ENCODE measurements around the gene HECW1.

HECW1 gene

DNA sequence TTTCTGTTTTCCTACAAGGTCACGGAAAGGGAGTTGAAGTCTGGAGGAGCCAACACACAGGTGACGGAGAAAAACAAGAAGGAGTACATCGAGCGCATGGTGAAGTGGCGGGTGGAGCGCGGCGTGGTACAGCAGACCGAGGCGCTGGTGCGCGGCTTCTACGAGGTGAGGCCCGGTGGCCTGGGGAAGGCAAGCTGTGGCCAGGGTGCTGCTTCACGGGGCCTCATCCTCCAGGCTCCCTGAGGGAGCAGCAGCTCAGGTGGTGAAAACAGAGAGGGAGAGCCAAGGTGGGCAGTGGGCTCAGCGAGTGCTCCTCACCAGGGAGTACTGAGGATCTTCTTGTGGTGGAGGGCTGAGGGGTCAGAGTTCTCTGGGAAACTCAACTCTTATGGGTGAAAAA is 438.0 kb downstream of the HECW1 start:
- Histone ChIP-seq H3K27ac (ENCODE audit: extremely low read depth, low read depth, low read length) (no peak overlapping the region), H3K4me3 (ENCODE audit: low read depth, low read length) (no peak overlapping the region), H3K9me3 (ENCODE audit: control insufficient read depth, insufficient read depth, low read depth, low read length) (no peaks in the 10 kb centered on the region), H3K4me1 (ENCODE audit: control insufficient read depth, insufficient read depth, low read length) (no peaks in the 10 kb centered on the region), H3K36me3 (ENCODE audit: control insufficient read depth in 2 of 2, insufficient read depth in 1 of 2, low read length in 2 of 2) (no peaks in the 10 kb centered on the region)
- POLR2A ChIA-PET, result no interaction called here
- TF ChIP-seq ZNF133 (tag by site-specific recombination; IDR thresholded peaks at IDR 0.05) (no peak), ZNF211 (tag by site-specific recombination; IDR thresholded peaks at IDR 0.05; ENCODE audit: low read depth) (no peak), GLIS1 (tag by site-specific recombination; IDR thresholded peaks at IDR 0.05) (no peak)
- CTCF ChIA-PET, result interaction anchor here (1.4 kb wide), 1 partner anchor 32 kb away, joined by 4 read pairs; the partner anchor contains the start of gene STK17A

DNA sequence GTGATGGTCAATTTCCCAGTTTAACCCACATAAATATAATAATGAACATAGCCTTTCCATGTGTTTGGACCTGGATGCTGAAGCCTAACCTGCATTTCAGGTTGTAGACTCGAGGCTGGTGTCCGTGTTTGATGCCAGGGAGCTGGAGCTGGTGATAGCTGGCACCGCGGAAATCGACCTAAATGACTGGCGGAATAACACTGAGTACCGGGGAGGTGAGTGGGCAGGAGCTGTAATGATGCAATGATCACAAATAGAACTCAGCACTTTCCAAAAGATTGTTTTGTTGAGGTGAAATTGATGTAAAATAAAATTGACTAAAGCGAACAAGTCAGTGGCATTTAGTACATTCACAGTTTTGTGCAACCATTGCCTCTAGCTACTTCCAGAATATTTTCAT is 439.7 kb downstream of the HECW1 start:
- CTCF ChIA-PET, result interaction anchor here (2.3 kb wide), 1 partner anchor 30 kb away, joined by 11 read pairs; the partner anchor contains the start of gene STK17A
- Histone ChIP-seq H3K27ac (ENCODE audit: extremely low read depth, low read depth, low read length) (no peak overlapping the region), H3K4me3 (ENCODE audit: low read depth, low read length) (no peak overlapping the region), H3K4me1 (ENCODE audit: control insufficient read depth, insufficient read depth, low read length) (no peaks in the 10 kb centered on the region), H3K36me3 (ENCODE audit: control insufficient read depth in 2 of 2, insufficient read depth in 1 of 2, low read length in 2 of 2) (no peaks in the 10 kb centered on the region), H3K9me3 (ENCODE audit: control insufficient read depth, insufficient read depth, low read depth, low read length) (no peaks in the 10 kb centered on the region)
- TF ChIP-seq, protein P1, sequence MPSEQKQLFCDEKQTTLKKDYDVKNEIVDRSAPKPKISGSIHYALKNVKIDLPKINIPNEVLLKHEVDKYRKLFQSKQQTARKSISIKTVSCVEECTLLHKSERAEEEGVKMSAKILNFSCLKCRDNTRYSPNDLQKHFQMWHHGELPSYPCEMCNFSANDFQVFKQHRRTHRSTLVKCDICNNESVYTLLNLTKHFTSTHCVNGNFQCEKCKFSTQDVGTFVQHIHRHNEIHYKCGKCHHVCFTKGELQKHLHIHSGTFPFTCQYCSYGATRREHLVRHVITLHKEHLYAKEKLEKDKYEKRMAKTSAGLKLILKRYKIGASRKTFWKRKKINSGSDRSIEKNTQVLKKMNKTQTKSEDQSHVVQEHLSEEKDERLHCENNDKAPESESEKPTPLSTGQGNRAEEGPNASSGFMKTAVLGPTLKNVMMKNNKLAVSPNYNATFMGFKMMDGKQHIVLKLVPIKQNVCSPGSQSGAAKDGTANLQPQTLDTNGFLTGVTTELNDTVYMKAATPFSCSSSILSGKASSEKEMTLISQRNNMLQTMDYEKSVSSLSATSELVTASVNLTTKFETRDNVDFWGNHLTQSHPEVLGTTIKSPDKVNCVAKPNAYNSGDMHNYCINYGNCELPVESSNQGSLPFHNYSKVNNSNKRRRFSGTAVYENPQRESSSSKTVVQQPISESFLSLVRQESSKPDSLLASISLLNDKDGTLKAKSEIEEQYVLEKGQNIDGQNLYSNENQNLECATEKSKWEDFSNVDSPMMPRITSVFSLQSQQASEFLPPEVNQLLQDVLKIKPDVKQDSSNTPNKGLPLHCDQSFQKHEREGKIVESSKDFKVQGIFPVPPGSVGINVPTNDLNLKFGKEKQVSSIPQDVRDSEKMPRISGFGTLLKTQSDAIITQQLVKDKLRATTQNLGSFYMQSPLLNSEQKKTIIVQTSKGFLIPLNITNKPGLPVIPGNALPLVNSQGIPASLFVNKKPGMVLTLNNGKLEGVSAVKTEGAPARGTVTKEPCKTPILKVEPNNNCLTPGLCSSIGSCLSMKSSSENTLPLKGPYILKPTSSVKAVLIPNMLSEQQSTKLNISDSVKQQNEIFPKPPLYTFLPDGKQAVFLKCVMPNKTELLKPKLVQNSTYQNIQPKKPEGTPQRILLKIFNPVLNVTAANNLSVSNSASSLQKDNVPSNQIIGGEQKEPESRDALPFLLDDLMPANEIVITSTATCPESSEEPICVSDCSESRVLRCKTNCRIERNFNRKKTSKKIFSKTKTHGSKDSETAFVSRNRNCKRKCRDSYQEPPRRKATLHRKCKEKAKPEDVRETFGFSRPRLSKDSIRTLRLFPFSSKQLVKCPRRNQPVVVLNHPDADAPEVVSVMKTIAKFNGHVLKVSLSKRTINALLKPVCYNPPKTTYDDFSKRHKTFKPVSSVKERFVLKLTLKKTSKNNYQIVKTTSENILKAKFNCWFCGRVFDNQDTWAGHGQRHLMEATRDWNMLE (tag by site-specific recombination; conservative IDR thresholded peaks at IDR 0.05; ENCODE audit: low read depth), result no peak
- TF ChIP-seq ZNF157 (tag by site-specific recombination; IDR thresholded peaks at IDR 0.05) (no peak), SP3 (tag by site-specific recombination; IDR thresholded peaks at IDR 0.05) (no peak), ZNF585B (tag by site-specific recombination; IDR thresholded peaks at IDR 0.05) (no peak), ZBTB20 (tag by site-specific recombination; IDR thresholded peaks at IDR 0.05) (no peak), ZNF223 (tag by site-specific recombination; IDR thresholded peaks at IDR 0.05) (no peak), SCRT1 (tag by site-specific recombination; IDR thresholded peaks at IDR 0.05; ENCODE audit: borderline replicate concordance) (no peak), BCL11A (tag by site-specific recombination; IDR thresholded peaks at IDR 0.05; ENCODE audit: low read depth) (no peak)
- POLR2A ChIA-PET, result no interaction called here

DNA sequence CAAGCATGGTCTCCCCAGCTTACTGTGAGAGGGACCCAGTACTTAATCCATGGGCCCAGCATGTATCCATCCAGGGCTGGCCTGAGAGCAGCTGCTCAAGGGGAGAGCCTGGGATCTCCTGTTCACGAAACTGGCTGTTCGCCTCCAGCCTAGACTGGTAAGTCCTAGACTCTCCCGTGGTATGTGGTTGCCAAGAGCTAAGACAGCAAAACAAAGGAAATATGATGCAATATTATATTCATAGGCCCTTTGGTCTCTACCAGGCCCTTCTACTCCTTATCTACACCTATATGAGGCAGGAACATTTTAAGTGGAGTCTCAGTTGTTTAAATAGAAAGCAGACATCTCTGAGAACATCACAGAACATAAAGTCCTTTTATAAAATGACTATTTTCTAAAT is 441.6 kb downstream of the HECW1 start:
- Histone ChIP-seq H3K9me3 (ENCODE audit: control insufficient read depth, insufficient read depth, low read depth, low read length) (no peaks in the 10 kb centered on the region), H3K27ac (ENCODE audit: extremely low read depth, low read depth, low read length) (no peak overlapping the region), H3K4me1 (ENCODE audit: control insufficient read depth, insufficient read depth, low read length) (no peaks in the 10 kb centered on the region), H3K4me3 (ENCODE audit: low read depth, low read length) (no peak overlapping the region), H3K36me3 (ENCODE audit: control insufficient read depth in 2 of 2, insufficient read depth in 1 of 2, low read length in 2 of 2) (no peaks in the 10 kb centered on the region)
- ChIA-PET POLR2A (no interaction called here), CTCF (interaction anchor here (0.7 to 2.3 kb wide), 2 partner anchors 29 to 99 kb away, joined by 4 to 11 read pairs; partner anchors contain the start of gene STK17A)
- TF ChIP-seq ZNF311 (tag by site-specific recombination; IDR thresholded peaks at IDR 0.05; ENCODE audit: borderline replicate concordance), result no peak
- no peak for TF ChIP-seq ZNF777 (tag by site-specific recombination; IDR thresholded peaks at IDR 0.05; ENCODE audit: borderline replicate concordance)
- TF ChIP-seq, protein P2, sequence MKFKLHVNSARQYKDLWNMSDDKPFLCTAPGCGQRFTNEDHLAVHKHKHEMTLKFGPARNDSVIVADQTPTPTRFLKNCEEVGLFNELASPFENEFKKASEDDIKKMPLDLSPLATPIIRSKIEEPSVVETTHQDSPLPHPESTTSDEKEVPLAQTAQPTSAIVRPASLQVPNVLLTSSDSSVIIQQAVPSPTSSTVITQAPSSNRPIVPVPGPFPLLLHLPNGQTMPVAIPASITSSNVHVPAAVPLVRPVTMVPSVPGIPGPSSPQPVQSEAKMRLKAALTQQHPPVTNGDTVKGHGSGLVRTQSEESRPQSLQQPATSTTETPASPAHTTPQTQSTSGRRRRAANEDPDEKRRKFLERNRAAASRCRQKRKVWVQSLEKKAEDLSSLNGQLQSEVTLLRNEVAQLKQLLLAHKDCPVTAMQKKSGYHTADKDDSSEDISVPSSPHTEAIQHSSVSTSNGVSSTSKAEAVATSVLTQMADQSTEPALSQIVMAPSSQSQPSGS (tag by site-specific recombination; IDR thresholded peaks at IDR 0.05; ENCODE audit: low read depth), result no peak
- TF ChIP-seq GLI2 (tag by site-specific recombination; IDR thresholded peaks at IDR 0.05; ENCODE audit: borderline replicate concordance, low read depth), result no peak
- TF ChIP-seq ZNF621 (tag by site-specific recombination; IDR thresholded peaks at IDR 0.05), result no peak
- TF ChIP-seq ZNF2 (tag by site-specific recombination; IDR thresholded peaks at IDR 0.05), result no peak
- TF ChIP-seq, protein P3, sequence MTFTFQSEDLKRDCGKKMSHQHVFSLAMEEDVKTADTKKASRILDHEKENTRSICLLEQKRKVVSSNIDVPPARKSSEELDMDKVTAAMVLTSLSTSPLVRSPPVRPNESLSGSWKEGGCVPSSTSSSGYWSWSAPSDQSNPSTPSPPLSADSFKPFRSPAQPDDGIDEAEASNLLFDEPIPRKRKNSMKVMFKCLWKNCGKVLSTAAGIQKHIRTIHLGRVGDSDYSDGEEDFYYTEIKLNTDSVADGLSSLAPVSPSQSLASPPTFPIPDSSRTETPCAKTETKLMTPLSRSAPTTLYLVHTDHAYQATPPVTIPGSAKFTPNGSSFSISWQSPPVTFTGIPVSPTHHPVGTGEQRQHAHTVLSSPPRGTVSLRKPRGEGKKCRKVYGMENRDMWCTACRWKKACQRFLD (tag by site-specific recombination; IDR thresholded peaks at IDR 0.05), result no peak
- no peak for TF ChIP-seq ZNF221 (tag by site-specific recombination; IDR thresholded peaks at IDR 0.05; ENCODE audit: borderline replicate concordance)
- no peak for TF ChIP-seq ZBTB7A (tag by site-specific recombination; IDR thresholded peaks at IDR 0.05; ENCODE audit: low read depth)
- TF ChIP-seq GLIS1 (tag by site-specific recombination; IDR thresholded peaks at IDR 0.05), result no peak
- TF ChIP-seq ZNF843 (tag by site-specific recombination; IDR thresholded peaks at IDR 0.05), result no peak
- TF ChIP-seq ZBTB48 (tag by site-specific recombination; IDR thresholded peaks at IDR 0.05), result no peak
- TF ChIP-seq ZNF366 (tag by site-specific recombination; conservative IDR thresholded peaks at IDR 0.05), result no peak
